Neuronal stem cell (in vitro differentiated cells): ENCODE results near the gene OR6S1.

Experiments used
- DNase-seq: peaks from one replicate; pipeline ENCODE4 v3.0.0-alpha.2; 2013; ENCODE audit warnings: low spot score
- H2AFZ ChIP-seq: one replicate; pipeline ENCODE4 v1.6.1; 2013; ENCODE audit warnings: mild to moderate bottlenecking, low read length, inconsistent platforms
- H2AK5ac ChIP-seq: 2 replicates; pipeline ENCODE4 v1.6.1; 2013; ENCODE audit warnings: low read depth, mild to moderate bottlenecking, inconsistent platforms, low read length, moderate library complexity, mixed read lengths
- H2BK120ac ChIP-seq: 2 replicates; pipeline ENCODE4 v1.6.1; 2013; ENCODE audit warnings: low read depth, mild to moderate bottlenecking, inconsistent platforms, low read length, moderate library complexity, mixed read lengths
- H2BK12ac ChIP-seq: one replicate; pipeline ENCODE4 v1.6.1; 2013; ENCODE audit warnings: low read length, inconsistent platforms
- H2BK15ac ChIP-seq: 2 replicates; pipeline ENCODE4 v1.6.1; 2013; ENCODE audit warnings: mild to moderate bottlenecking, low read length, inconsistent platforms, mixed read lengths
- H2BK5ac ChIP-seq: one replicate; pipeline ENCODE4 v1.6.1; 2013; ENCODE audit warnings: inconsistent platforms, mild to moderate bottlenecking, low read length, moderate library complexity
- H3K14ac ChIP-seq: one replicate; pipeline ENCODE4 v1.6.1; 2013; ENCODE audit warnings: low read length, inconsistent platforms
- H3K18ac ChIP-seq: 2 replicates; pipeline ENCODE4 v1.6.1; 2013; ENCODE audit warnings: low read length, inconsistent platforms
- H3K23ac ChIP-seq: 2 replicates; pipeline ENCODE4 v1.6.1; 2013; ENCODE audit warnings: low read depth, mild to moderate bottlenecking, mixed read lengths, low read length, inconsistent platforms; ENCODE audit not compliant: poor library complexity
- H3K27ac ChIP-seq: replicated peaks from 3 replicates; pipeline ENCODE4 v1.5.1; 2013; ENCODE audit warnings: low read length, inconsistent platforms
- H3K27me3 ChIP-seq, 3 experiments: 2 replicates each; pipeline ENCODE4 v1.6.1; 2013; ENCODE audit warnings: low read length in 3 of 3, mild to moderate bottlenecking in 2 of 3, inconsistent platforms in 1 of 3, low read depth in 1 of 3, mixed read lengths in 1 of 3, moderate library complexity in 1 of 3; ENCODE audit not compliant: control insufficient read depth in 3 of 3, insufficient read depth in 3 of 3
- H3K36me3 ChIP-seq, 2 donors: replicated peaks in 1 of 2; 2 replicates each; pipeline ENCODE4 v1.6.1; 2013; ENCODE audit warnings: low read length in 2 of 2; ENCODE audit not compliant: control insufficient read depth in 2 of 2, insufficient read depth in 2 of 2
- H3K4ac ChIP-seq: 2 replicates; pipeline ENCODE4 v1.6.1; 2013; ENCODE audit warnings: inconsistent platforms, mild to moderate bottlenecking, low read length, moderate library complexity
- H3K4me1 ChIP-seq, 2 donors: 1 replicate in 1 of 2; 2 replicates in 1 of 2; pipeline ENCODE4 v1.6.1; 2013; ENCODE audit warnings: low read length in 2 of 2, low read depth in 1 of 2; ENCODE audit not compliant: control insufficient read depth in 2 of 2, insufficient read depth in 1 of 2
- H3K4me2 ChIP-seq: one replicate; pipeline ENCODE4 v1.6.1; 2013; ENCODE audit warnings: mild to moderate bottlenecking, low read length, inconsistent platforms; ENCODE audit not compliant: insufficient read depth, poor library complexity, severe bottlenecking
- H3K4me3 ChIP-seq, 2 donors: 2 replicates each; pipeline ENCODE4 v1.5.1; 2013; ENCODE audit warnings: low read length in 2 of 2, mild to moderate bottlenecking in 2 of 2, inconsistent platforms in 1 of 2, moderate library complexity in 1 of 2
- H3K79me1 ChIP-seq: one replicate; pipeline ENCODE4 v1.6.1; 2013; ENCODE audit warnings: low read depth, mild to moderate bottlenecking, inconsistent platforms, low read length, moderate library complexity
- H3K9ac ChIP-seq: one replicate; pipeline ENCODE4 v1.6.1; 2013; ENCODE audit warnings: mild to moderate bottlenecking, low read depth, low read length, inconsistent platforms; ENCODE audit not compliant: poor library complexity
- H3K9me3 ChIP-seq, 2 donors: replicated peaks in 1 of 2; 2 replicates each; pipeline versions ENCODE3 to v1.6.1; 2013; ENCODE audit warnings: low read length in 2 of 2, mild to moderate bottlenecking in 2 of 2, inconsistent platforms in 1 of 2, low read depth in 1 of 2, mixed read lengths in 1 of 2, moderate library complexity in 1 of 2; ENCODE audit not compliant: control insufficient read depth in 2 of 2, insufficient read depth in 1 of 2
- H4K8ac ChIP-seq: one replicate; pipeline ENCODE4 v1.6.1; 2013; ENCODE audit warnings: low read depth, mild to moderate bottlenecking, inconsistent platforms, low read length, moderate library complexity
- H4K91ac ChIP-seq: one replicate; pipeline ENCODE4 v1.6.1; 2013; ENCODE audit warnings: low read length, low read depth, mild to moderate bottlenecking, inconsistent platforms; ENCODE audit not compliant: poor library complexity
- WGBS, 2 donors: extraction: QIAGEN DNeasy Blood & Tissue Kit; methylation state at CpG; one replicate each; pipeline ENCODE4 v1.1.7; 2013; ENCODE audit warnings: missing lambda C conversion rate in 2 of 2, mixed read lengths in 1 of 2; ENCODE audit not compliant: insufficient read length in 2 of 2, insufficient replicate concordance in 1 of 2; ENCODE audit errors: extremely low coverage in 2 of 2; 5-methylcytosine and 5-hydroxymethylcytosine counted together

Gene OR6S1

DNA sequence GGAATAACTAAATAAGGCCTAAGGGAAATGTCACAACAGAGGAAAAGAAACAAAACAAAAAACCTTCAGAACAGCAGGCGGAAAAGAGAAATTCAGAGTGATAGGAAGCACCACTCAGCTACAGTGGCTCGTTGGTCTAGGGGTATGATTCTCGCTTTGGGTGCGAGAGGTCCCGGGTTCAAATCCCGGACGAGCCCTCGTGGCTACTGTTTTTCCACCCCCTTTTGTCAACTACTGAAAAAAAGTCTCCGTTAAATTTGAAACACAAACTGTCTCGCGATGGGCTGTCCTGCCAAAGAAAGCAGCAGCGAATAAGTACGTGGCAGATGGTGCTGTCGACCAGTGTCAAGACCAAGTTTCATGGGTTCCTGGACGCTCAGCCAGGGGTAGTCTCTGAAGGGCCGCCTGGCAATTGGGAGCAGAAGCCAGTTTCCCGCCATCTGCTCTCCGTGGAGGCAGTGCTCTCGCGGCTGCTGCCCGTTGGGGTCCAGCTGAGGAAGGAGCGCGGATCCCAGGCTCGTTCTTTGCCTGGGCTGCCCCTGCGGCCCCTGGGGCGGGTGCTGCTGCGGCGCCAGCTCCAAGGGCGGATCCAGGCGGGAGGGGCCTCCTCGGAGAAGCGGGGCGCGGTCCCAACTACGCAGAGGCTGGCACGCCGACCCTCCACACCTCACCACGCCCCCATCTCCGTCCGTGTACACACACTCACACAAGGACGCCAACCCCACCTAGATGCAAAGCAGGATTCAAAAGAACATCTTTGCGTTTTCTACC is 42.6 kb upstream of the OR6S1 start, which contains the start of gene RNASE4:
RNASE4 (plus strand) TSS at position 670 of the 771 bp plus-strand sequence. CDS start 14,812 bp downstream, outside the sequence.
- Histone ChIP-seq H3K18ac (peak within 1 kb of the TSS; percentile 86), H2BK12ac (no peak within 1 kb of the TSS), H2BK15ac (peak within 1 kb of the TSS; percentile 15), H3K27me3 (peaks cover 0 to 3% (median 0%) of the 10 kb centered on the region in 3 experiments), H3K23ac (no peak within 1 kb of the TSS), H3K4me1 (peaks cover 3 to 4% of the 10 kb centered on the region in 2 donors), H3K4me3 (peak within 1 kb of the TSS; percentile 88 to 91), H2BK5ac (no peak within 1 kb of the TSS), H3K9ac (peak within 1 kb of the TSS; percentile 87), H3K36me3 (no peaks in the 10 kb centered on the region), H2BK120ac (no peak within 1 kb of the TSS), H3K4ac (no peak within 1 kb of the TSS), H4K91ac (no peak within 1 kb of the TSS), H3K27ac (peak within 1 kb of the TSS; percentile 65), H3K9me3 (no peaks in the 10 kb centered on the region), H3K14ac (peak within 1 kb of the TSS; percentile 41), H4K8ac (no peak within 1 kb of the TSS), H2AFZ (peak within 1 kb of the TSS; percentile 98), H3K4me2 (peak within 1 kb of the TSS; percentile 78), H3K79me1 (no peaks in the 10 kb centered on the region), H2AK5ac (no peak within 1 kb of the TSS)
- peak; percentile 66 for DNase-seq
- no CpG with 5 or more reads among the region's 42 CpGs for WGBS, 2 donors

DNA sequence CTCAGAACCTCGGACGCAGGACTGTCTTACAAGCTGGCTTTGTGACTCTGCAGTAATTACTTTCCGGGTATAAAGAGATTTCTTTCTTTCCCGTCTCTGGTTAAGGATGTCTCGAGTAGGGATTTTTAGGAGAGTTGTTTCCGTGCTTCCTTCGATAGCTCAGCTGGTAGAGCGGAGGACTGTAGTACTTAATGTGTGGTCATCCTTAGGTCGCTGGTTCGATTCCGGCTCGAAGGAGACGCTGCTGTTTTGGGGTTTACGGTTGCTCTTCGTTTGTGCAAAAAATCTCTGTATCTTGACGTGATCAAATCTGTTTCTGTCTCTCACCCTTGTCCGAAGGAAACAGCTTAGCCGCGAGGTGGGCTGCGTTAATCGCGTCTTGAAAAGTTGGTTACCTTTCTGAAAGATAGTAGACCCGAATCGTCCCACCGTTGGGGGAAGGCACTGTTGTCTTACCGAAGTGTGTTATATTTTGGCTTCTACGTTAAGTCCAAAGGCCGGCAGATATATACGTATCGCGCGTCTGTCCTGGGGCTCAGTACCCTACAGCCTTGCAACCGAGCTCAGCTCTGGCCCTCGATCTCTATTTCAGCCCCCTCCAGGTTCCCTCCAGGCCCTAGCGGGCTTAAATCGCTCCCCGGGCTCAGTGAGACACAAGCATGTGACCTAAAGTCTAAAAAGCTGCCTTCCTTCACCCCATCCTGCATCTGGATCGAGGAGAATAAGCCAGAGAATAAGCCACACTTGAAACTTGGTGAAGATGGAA is 41.8 kb upstream of the OR6S1 start:
- peak overlapping the region; percentile 100 for H3K18ac ChIP-seq
- no peak overlapping the region for H3K4ac ChIP-seq
- no peaks in the 10 kb centered on the region for H3K36me3 ChIP-seq
- H3K14ac ChIP-seq: no peak overlapping the region
- H3K4me2 ChIP-seq: peak overlapping the region; percentile 54
- peaks cover 0 to 3% (median 0%) of the 10 kb centered on the region in 3 experiments for H3K27me3 ChIP-seq
- DNase-seq: peak; percentile 89
- H2AFZ ChIP-seq: peak overlapping the region; percentile 98
- no peak overlapping the region for H2BK120ac ChIP-seq
- H3K4me1 ChIP-seq: peaks cover 3 to 4% of the 10 kb centered on the region in 2 donors
- H3K79me1 ChIP-seq: no peaks in the 10 kb centered on the region
- peak overlapping the region; percentile 88 to 91 for H3K4me3 ChIP-seq
- no peak overlapping the region for H4K8ac ChIP-seq
- H2BK12ac ChIP-seq: no peak overlapping the region
- H3K9ac ChIP-seq: peak overlapping the region; percentile 13
- H3K9me3 ChIP-seq: no peaks in the 10 kb centered on the region
- H2BK15ac ChIP-seq: no peak overlapping the region
- H2BK5ac ChIP-seq: no peak overlapping the region
- WGBS, 2 donors: no CpG with 5 or more reads among the region's 38 CpGs
- no peak overlapping the region for H3K23ac ChIP-seq
- no peak overlapping the region for H2AK5ac ChIP-seq
- no peak overlapping the region for H4K91ac ChIP-seq
- peak overlapping the region; percentile 87 for H3K27ac ChIP-seq

- H2BK12ac ChIP-seq: no peak overlapping the region
- H2BK120ac ChIP-seq: no peak overlapping the region
- peak overlapping the region; percentile 81 for H3K4me2 ChIP-seq
- H4K8ac ChIP-seq: peak overlapping the region; percentile 55
- H3K27me3 ChIP-seq: peaks cover 0 to 3% (median 0%) of the 10 kb centered on the region in 3 experiments
- H3K23ac ChIP-seq: peak overlapping the region; percentile 90
- H3K4ac ChIP-seq: no peak overlapping the region
- WGBS, 2 donors: no CpG with 5 or more reads among the region's 40 CpGs
- no peak overlapping the region for H2BK15ac ChIP-seq
- peak; percentile 82 for DNase-seq
- H3K14ac ChIP-seq: peak overlapping the region; percentile 98
- no peak overlapping the region for H2AK5ac ChIP-seq
- H3K36me3 ChIP-seq: no peaks in the 10 kb centered on the region
- peaks cover 3 to 4% of the 10 kb centered on the region in 2 donors for H3K4me1 ChIP-seq
- H3K4me3 ChIP-seq: peak overlapping the region; percentile 88 to 91
- H3K79me1 ChIP-seq: no peaks in the 10 kb centered on the region
- H3K18ac ChIP-seq: peak overlapping the region; percentile 100
- peak overlapping the region; percentile 98 for H2AFZ ChIP-seq
- no peaks in the 10 kb centered on the region for H3K9me3 ChIP-seq
- H3K27ac ChIP-seq: peak overlapping the region; percentile 87
- H3K9ac ChIP-seq: peak overlapping the region; percentile 100
- H4K91ac ChIP-seq: no peak overlapping the region
- peak overlapping the region; percentile 27 for H2BK5ac ChIP-seq
Measured at GRCh38 chr14:20682435-20683124, 41.1 kb upstream of the OR6S1 start.
